Measurements from ENCODE around the gene NEK3. TPM values are rescaled to one million over a fixed set of nuclear protein-coding genes. Genes with fewer than 3 reads are reported as not detected.
A peak's percentile ranks its signal among the peaks of the same experiment; 100 is the strongest.
"Not testable (repeated sequence)": the region's sequence is repeated elsewhere in the genome, so short reads cannot be mapped to it uniquely, and the experiment has no call there.

NEK3 gene
- total RNA-seq, 1 donor from 2014 or later, result 8.4 TPM

GRCh38 chr13:52170828-52171391 lies 11.5 kb upstream of the NEK3 start:
- DNase-seq (ENCODE audit: low spot score), result not testable (repeated sequence)

GRCh38 chr13:52169839-52170238 lies 10.4 kb upstream of the NEK3 start:
- no peak for DNase-seq (ENCODE audit: low spot score)

GRCh38 chr13:52165411-52165810 lies 6.0 kb upstream of the NEK3 start:
- DNase-seq (ENCODE audit: low spot score), result no peak

GRCh38 chr13:52164989-52165388 lies 5.6 kb upstream of the NEK3 start:
- no peak for DNase-seq (ENCODE audit: low spot score)

- DNase-seq (ENCODE audit: low spot score), result not testable (repeated sequence)
These were observed 4.5 kb upstream of the NEK3 start for GRCh38 chr13:52163878-52164277.

- DNase-seq (ENCODE audit: low spot score), result no peak
These were observed 3.1 kb upstream of the NEK3 start for GRCh38 chr13:52162279-52163101.

- DNase-seq (ENCODE audit: low spot score), result no peak
These were observed 1.8 kb upstream of the NEK3 start for GRCh38 chr13:52161181-52161646.

GRCh38 chr13:52160506-52160905 lies 1.1 kb upstream of the NEK3 start:
- no peak for DNase-seq (ENCODE audit: low spot score)

GRCh38 chr13:52160053-52160452 lies 656 bp upstream of the NEK3 start:
- DNase-seq (ENCODE audit: low spot score), result no peak

GRCh38 chr13:52158629-52159158 lies 703 bp downstream of the NEK3 start:
- no peak for DNase-seq (ENCODE audit: low spot score)

GRCh38 chr13:52156724-52157261 lies 2.6 kb downstream of the NEK3 start:
- DNase-seq (ENCODE audit: low spot score), result no peak

- DNase-seq (ENCODE audit: low spot score), result no peak
These were observed 4.2 kb downstream of the NEK3 start for GRCh38 chr13:52155177-52155576.

- no peak for DNase-seq (ENCODE audit: low spot score)
These were observed 12.2 kb downstream of the NEK3 start for GRCh38 chr13:52147225-52147624.

GRCh38 chr13:52141299-52141698 lies 18.1 kb downstream of the NEK3 start:
- no peak for DNase-seq (ENCODE audit: low spot score)

- DNase-seq (ENCODE audit: low spot score), result no peak
These were observed 21.9 kb downstream of the NEK3 start for GRCh38 chr13:52137489-52137888.

GRCh38 chr13:52136763-52137162 lies 22.6 kb downstream of the NEK3 start:
- no peak for DNase-seq (ENCODE audit: low spot score)

- DNase-seq (ENCODE audit: low spot score), result no peak
These were observed 28.8 kb downstream of the NEK3 start for GRCh38 chr13:52130641-52131040.

- peak; percentile 50 for DNase-seq (ENCODE audit: low spot score)
These were observed 30.4 kb downstream of the NEK3 start, which contains the start of gene NEK5 for GRCh38 chr13:52128714-52129700. Gene NEK5, minus strand, starts transcription at chr13:52129073. Its CDS starts 1,591 bp downstream, at chr13:52127482.

- DNase-seq (ENCODE audit: low spot score), result peak; percentile 64
These were observed 31.4 kb downstream of the NEK3 start for GRCh38 chr13:52127783-52128702.

- DNase-seq (ENCODE audit: low spot score), result no peak
These were observed 32.0 kb downstream of the NEK3 start for GRCh38 chr13:52127378-52127777.
